HG03354 (cell line): ENCODE measurements around the gene CDH23.

Experiments
- ATAC-seq: cut with Tn5 transposase; IDR thresholded peaks from one replicate; pipeline ENCODE4 v1.9.1; 2021; ENCODE audit warnings: mild to moderate bottlenecking; ENCODE audit not compliant: unreplicated experiment, poor library complexity, severe bottlenecking

The CDH23 gene

DNA sequence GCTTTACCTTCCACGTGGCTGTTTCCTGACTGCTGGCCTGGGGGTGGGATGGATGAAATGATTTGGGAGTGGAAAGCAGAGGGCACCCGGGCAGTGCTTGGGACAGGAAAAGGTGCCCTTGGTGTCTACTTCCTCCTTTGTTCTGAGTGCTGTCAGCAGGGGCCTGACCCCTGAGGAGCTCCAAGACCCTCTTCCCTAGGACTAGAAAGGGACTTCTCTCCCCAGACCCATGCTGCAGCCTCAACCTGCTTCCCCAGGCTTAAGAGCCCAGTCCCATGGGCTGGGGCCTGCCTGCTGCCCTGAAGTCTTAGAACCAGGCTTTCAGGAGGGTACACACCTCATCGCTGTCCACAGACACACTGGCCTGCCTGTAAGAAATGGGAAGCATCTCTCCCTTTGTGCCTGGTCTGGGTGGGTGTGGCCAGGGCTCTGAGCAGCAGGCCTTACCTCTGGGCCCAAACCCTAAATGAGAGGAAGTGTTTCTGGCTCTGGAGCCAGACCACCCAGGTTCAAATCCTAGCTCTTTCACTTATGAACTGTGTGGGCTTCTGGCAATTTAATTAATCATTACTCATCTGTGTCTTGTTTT lies 12.9 kb downstream of the CDH23 start:
- no peak for ATAC-seq

DNA sequence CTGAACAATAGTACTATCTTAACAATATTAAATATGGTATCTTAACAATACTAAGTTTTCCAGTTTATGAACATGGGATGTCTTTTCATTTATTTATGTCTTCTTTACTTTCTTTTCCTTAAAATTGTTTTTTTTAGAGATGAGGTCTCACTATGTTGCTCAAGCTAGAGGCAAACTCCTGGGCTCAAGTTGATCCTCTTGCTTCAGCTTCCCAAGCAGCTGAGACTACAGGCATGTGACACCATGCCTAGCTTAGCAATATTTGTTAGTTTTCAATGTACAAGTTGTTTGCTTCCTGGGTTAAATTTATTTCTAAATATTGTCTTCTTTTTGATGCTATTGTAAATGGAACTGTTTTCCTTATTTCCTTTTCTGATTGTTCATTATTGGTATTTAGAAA lies 16.9 kb downstream of the CDH23 start:
- ATAC-seq = no peak

DNA sequence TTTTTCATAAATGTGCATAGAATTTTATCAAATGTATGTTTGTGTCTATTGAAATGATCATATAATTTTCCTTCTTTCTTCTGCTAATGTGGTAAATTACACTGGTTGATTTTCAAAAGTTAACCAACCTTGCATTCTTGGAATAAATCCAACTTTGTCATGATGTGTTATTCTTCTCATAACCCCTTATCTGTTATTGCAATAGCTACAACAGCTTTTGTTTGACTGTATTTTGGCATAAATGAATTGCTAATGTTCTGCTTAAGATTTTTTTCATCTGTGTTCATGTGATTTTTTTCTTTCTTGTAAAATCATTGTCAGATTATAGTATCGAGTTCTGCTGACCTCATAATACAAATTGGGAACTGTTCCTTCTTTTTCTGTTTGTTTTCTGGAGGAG lies 17.6 kb downstream of the CDH23 start:
- no peak for ATAC-seq

DNA sequence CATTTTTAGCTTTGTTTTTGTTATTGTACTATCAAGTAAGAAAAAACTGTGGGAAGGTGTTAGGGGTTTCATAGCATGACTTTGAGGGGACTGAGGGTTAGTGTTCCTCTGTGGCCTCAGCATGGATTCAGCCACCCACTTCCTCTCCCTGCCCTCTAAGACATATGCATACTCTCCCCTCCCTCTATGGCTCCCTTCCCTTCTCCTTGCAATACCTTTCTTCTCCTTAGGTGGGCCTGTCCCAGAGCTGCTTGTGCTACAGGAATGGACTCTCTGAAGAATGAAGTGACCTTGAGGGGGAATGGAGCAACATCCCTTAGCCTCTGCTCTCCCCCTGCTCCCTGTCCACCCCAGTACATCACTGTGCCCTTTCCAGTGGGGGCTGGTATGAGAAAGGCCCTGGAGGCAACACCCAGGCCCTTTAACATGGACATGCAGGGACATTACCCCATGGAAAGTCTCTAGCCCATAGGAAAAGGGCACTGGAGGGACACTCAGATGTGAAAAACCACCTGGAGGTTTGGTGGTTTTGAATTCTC lies 22.4 kb downstream of the CDH23 start:
- no peak for ATAC-seq

DNA sequence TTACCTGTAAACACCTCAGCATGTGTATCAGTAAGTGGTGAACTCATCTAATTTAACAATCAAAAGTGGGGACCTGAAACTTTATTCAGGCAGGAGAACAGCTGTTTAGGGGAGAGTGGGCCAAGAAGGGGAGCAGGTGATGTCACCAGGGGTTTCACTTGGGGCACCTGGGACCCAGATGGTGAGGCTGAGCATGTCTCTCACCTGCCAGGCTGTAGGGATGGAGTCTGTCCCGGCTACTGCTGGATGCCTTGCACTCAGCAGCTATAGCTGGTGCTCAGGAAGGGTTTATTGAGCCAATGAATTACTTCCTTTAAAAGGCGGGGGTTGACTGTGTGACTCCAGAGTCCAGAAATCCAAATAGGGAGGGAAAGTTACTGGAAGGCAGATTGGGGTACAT lies 23.0 kb downstream of the CDH23 start:
- ATAC-seq = no peak

DNA sequence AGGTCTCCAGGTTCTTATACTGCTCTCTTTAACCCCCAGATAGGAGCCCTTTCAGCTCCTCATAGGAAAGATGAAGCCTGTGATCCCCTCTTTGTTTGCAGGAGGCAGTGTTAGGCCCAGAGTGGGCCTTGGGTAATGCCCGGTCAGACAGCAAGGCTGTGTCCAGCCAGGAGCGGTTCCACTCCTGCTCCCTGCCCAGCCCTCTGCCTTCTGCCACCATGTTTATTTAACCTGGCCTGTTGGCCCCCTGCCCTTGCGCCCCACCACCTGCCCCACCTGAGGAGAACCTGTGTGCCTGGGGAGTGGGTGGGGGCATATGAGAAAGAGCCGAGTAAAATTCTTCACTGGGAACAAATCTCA lies 24.3 kb downstream of the CDH23 start:
- no peak for ATAC-seq

DNA sequence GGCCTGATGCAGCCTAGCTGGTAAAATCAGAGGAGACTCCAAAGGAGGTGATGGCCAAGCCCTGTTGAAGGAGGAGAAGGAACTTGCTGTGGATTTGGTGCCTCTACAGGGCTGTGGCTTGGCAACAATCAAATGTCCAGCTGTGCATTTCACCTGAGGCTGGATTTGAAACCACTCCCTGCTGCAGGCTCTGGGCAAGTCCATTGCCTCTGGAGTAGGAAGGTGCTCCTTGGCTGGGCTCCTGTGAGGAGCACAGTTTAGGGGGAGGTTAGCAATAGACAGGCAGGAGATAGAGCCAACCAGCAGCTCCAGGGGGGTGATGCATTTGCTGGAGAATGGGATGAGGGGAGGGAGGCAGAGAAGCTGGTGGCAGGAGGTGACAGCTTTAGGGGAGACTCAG lies 26.5 kb downstream of the CDH23 start:
- ATAC-seq = no peak

DNA sequence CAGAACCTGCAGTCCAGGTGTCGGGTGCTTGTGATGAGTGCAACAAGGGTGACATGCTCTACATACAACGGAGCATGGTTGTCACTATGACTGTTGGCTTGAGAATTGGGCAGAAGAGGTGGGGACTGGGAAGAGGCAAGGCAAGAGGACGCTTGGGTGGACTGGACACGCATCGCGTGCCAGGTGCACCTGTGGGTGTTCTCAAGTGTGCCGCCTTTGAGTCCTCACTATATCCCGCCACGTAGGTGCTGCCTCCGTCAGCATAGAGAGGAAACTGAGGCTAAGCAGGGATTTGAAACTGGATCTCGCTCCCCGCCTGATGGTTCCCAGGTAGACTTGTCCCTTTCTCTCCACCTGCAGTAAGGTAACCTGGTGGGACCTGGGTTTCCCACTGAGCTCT lies 27.2 kb downstream of the CDH23 start:
- no peak for ATAC-seq

DNA sequence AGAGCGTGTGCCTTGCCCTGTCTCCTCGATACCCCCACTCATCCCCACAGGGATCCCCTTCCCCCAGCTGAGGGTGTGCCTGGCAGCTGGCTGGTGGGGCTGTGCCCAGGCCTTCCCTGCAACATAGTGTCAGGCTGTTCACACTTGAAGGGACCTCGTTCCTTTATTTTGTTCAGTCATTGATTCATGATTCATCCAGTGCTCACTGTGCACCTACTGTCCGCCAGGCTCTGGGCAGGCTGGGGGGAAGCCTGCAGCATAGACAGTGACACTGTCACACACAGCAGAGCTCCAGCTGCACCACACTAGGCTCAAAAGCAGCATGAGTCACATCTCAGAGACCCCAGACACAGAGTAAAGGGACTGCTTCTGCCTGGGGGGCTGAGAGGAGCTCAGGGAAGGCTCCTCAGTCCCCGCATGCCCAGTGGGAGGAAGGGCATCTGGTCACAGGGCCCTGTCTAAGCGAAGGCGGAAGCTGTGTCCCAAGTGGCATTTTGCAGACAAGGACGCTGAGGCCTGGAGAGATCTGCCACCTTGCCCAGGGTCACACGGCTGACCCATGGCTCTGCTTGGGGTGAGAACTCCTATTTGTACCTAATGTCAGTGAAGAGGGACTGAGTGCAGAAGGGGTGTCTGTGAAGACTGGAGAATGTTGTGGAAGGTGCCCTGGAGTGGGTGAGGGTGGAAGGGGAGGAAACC lies 27.9 kb downstream of the CDH23 start:
- ATAC-seq = no peak

DNA sequence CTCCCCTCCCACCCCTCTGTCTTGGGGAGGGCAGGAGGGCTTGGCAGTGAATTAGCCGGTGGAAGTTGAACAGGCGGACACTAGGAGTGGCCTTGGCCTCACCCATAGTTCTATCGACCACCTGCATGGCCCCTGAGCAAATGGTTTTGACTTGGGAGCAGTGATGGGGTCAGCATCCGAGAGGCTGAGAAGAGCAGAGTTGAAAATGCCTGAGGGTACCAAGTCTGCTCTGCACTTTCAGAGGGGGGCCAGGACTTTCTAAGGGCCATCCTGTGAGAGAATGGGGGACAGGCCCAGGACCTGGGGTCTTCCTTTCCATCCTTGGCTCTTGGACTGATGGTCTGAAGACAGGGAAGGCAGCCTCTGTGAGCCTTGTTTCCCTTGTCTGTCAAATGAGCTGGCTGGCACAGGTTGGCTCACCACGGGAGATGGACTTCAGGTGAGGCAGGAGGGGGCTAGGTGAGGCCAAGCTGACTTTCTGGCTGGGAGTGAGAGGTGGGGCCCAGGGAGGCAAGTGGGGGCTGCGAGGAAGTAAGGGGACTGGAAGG lies 29.4 kb downstream of the CDH23 start:
- ATAC-seq = no peak

DNA sequence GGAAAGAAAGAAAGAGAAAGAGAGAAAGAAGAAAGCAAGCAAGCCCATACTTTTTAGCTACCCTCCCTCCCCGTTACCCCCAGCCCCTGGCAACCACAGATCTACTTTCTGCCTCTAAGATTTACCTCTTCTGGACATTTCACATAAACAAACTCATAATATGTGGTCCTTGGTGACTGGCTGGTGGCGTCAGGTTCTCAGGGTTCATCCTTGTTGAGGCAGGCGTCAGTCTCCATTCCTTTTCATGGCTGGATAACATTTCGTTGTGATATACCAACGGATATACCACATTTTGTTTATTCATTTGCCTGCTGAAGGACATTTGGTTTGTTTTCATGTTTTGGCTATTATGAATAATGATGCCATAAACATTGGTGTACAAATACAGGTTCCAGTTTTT lies 30.5 kb downstream of the CDH23 start:
- no peak for ATAC-seq

DNA sequence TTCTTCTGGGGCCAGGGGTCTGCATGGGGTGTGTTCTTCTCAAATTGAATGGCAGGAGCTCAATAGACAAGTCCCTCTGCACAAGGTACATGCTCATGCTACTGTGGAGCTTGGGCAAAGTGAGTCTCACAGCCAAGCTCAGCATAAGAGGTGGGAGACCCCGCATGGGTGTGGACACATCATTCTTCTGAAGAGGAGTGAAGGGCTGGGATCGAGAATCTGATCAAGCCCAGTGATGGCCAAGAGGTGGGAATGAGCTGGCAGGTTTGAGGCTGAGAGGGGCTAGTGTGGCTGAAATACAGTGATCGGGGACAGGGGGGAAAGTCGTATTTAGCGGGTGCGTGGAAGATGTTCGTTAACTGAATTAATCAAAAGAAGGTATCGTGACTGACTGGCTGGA lies 32.6 kb downstream of the CDH23 start:
- ATAC-seq = no peak

DNA sequence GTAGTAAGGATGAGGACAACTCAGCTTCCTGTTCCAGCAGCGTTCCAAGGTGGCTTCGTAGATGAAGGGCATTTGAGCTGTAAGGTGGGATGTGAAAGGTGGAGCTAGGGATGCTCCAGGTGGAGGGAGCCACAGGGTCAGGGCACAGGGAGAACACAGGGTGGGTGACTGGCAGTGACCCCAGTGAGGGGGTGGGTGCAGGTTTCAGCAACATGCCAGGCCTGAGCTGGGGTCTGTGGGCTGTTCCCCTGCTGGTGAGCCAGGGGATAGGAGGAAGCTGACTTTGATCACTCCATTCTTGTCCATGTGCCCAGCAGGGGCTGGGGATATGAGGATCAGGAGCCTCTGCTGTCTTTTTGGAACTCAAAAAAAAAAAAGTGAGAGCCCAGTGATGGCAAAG lies 33.2 kb downstream of the CDH23 start:
- ATAC-seq = no peak

DNA sequence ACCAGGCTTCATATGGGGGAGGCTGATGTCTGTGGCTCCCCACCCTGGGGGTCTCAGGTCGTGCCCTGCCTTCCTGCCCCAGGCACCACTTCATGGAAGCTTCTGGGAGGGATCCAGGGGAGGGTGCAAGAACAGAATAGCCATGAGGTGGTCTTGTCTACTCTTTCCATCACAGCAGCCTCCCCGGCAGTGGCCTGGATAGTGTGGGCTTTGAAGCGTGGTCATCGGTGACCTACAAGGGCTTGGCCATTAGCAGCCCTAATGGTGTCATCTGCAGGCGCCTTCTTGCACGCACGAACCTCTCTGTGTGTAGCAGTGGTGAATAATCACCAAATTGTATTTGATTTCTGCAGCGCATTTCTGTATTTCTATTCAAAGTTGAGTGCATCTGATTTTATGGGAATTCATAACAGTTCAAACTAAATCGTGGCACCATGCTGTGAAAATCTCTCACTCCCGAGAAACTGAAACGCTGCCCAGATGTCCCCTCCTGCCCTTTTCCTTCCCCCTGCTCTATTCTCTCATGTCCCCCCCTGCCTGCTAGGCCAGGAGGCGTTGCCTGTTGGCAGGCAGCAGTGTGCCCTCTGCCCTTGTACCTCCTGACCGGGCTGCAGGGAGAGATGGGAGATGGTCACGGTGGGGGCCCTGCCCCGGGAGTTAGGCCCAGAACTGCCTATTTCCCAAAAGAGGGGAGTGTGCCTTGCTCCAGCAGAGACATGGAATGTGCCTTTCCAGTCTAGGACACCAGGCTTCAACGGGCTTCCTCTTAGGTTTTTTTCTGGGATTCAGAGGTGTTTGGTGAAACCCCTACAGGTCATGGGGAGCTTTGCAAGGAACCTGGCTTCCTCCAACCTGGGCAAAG lies 34.8 kb downstream of the CDH23 start:
- ATAC-seq = no peak

DNA sequence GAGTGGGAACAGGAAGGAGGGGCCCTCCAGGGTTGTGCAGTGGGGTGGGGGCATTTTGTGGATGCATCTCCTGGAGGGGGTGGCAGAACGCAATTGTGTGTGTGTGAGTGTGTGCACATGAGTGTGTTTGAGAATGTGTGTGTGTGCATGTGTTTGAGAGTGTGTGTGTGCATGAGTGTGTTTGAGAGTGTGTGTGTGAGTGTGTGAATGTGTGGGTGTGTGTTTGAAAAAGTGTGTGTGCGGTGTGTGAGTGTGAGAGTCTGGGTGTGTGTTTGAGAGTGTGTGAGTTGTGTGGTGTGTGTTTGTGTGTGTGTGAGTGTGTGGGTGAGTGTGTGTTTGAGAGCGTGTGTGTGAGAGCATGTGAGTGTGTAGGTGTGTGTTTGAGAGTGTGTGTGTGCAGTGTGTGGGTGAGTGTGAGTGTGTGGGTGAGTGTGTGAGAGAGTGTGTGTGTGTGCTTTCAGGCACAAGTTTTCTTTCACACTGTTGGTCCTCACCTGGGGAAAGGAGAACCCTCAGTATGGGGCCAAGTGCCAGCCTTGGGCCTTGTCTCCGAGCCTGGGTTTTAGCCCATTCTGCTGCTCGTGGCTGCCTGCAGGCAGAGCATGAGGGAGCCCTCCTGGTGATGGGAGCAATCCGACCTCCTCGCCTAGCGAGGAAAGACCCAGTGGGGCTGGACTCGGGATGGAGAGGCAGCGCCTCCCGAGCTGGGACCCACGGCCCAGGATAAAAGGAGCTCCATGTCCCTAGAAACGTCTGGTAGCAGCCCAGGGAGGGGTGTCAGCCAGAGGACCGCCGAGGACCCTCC lies 35.6 kb downstream of the CDH23 start:
- no peak for ATAC-seq

DNA sequence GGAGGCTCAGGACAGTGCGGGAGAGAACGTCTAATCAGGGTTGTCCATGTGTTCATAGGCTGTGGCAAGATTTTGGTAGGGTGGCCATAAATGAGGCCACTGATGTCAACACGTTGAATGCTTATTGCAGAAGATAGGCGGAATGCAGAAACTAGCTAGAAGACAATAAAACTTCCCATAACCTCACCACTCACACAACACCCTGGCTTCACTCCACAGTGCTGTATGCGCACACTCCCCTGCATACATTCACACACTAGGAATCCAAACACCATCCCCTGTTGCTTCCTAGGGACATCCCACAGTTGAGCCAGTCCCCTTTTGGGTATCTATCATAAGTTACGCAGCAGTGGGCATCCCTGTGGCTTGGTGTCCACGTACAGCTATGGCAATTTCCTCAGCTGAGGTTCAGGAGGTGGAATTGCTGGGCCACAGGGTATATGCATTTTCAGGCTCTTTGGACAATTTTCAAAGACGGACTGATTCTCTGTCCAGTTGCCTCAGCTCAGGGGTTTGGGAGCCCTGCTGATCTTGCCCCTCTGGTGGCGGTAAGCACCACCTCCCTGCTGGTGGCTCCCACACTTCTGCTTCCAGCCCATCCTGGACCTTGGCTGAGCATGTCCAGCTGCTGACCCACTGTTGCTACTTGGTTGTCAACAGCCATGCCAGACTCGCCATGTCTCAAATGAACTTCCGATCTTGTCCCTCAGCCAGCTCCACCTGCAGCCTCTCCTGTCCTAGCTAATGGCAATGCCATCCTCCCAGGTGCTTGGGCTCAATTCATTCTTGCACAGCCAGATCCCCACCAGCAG lies 36.4 kb downstream of the CDH23 start:
- no peak for ATAC-seq

DNA sequence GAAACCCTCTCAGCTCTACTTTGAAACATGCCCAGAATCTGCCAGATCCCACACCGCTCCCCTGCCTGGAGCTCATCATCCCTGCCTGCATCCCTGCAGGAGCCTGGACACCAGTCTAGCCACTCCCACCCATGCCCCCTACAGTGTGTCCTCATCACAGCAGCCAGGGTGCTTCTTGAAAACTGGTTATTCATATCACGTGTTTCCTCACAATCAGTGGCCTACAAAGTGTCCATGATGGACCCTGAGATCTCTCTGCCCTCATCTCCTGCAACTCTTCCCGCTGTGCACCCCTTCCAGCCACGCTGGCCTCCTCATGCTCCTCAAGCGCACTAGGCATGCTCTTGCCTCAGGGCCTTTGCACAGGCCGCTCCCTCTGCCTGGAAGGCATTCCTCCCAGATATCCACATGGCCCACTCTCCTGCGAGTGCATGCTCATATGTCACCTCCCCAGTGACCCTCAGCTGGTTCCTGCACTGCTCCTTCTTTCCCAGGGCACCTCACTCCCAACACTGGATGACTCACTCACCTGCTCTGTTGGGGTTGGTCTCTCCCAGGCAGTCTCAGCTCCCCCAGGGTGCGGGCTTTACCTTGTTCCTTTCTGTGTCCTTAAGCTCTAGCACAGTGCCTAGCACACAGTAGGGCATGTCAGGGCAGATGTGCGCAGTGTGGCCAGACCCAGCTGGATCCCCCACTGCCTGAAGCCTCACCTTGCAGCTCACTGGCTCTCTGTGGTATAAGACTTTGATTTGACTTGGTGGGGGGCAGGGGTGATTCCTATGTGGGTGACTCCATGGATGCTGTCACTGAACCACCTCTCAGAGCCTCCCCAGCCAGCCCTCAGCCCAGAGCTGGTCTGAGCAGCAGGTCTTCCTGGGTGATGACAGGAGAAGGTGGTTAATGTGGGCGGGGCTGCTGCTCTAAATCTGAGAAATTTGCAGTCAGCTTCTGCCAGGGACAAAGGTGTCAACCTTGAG lies 37.3 kb downstream of the CDH23 start:
- no peak for ATAC-seq
